Measurements from ENCODE around the gene CHAMP1.

CHAMP1 gene

DNA sequence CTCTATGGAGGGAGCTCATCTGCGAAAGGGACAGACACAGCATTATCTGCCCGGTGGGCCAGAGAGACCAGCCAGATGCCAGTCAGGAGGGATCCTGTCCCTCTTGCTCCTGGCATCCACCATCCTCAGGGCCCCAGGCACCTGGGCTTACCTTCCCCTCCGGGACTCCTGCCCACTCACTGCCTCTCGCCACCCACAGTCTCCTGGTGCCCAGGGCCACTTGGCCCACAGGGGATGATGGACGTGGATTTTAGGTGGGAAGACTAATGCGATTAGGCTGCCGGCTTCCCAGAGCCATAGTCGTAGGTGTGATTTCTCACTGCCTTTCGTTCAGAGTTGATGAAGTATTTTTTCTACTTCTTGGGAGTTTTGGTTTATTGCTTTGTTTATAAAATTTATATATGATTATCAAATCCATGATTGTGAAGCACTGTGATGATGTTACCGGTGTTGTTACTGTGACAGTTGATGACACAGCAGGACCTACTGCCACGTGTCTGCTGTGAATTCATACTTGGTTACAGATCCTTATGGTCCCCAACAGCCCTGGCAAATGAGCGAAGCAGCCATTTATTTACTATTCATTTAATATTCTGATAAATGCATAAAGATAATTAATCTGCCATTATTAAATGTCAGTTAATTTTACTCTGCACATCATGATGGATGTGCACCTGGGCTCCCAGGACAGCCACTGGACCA is 14.5 kb upstream of the CHAMP1 start:
- TF ChIP-seq CREB1 (IDR thresholded peaks at IDR 0.05; ENCODE audit: low read depth), result no peak
- no peak for TF ChIP-seq YY1 (IDR thresholded peaks at IDR 0.05; ENCODE audit: low read depth)
- no peak for TF ChIP-seq ZBTB7A (IDR thresholded peaks at IDR 0.05; ENCODE audit: low read depth)
- no peak for TF ChIP-seq NFIC (IDR thresholded peaks at IDR 0.05)
- TF ChIP-seq TCF12 (IDR thresholded peaks at IDR 0.05; ENCODE audit: low read depth), result no peak
- TF ChIP-seq, protein P1, sequence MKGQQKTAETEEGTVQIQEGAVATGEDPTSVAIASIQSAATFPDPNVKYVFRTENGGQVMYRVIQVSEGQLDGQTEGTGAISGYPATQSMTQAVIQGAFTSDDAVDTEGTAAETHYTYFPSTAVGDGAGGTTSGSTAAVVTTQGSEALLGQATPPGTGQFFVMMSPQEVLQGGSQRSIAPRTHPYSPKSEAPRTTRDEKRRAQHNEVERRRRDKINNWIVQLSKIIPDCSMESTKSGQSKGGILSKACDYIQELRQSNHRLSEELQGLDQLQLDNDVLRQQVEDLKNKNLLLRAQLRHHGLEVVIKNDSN (IDR thresholded peaks at IDR 0.05), result no peak
- TF ChIP-seq CEBPB (IDR thresholded peaks at IDR 0.05), result no peak
- TF ChIP-seq, protein P2, sequence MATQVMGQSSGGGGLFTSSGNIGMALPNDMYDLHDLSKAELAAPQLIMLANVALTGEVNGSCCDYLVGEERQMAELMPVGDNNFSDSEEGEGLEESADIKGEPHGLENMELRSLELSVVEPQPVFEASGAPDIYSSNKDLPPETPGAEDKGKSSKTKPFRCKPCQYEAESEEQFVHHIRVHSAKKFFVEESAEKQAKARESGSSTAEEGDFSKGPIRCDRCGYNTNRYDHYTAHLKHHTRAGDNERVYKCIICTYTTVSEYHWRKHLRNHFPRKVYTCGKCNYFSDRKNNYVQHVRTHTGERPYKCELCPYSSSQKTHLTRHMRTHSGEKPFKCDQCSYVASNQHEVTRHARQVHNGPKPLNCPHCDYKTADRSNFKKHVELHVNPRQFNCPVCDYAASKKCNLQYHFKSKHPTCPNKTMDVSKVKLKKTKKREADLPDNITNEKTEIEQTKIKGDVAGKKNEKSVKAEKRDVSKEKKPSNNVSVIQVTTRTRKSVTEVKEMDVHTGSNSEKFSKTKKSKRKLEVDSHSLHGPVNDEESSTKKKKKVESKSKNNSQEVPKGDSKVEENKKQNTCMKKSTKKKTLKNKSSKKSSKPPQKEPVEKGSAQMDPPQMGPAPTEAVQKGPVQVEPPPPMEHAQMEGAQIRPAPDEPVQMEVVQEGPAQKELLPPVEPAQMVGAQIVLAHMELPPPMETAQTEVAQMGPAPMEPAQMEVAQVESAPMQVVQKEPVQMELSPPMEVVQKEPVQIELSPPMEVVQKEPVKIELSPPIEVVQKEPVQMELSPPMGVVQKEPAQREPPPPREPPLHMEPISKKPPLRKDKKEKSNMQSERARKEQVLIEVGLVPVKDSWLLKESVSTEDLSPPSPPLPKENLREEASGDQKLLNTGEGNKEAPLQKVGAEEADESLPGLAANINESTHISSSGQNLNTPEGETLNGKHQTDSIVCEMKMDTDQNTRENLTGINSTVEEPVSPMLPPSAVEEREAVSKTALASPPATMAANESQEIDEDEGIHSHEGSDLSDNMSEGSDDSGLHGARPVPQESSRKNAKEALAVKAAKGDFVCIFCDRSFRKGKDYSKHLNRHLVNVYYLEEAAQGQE (IDR thresholded peaks at IDR 0.05; ENCODE audit: low read depth), result no peak
- no peak for TF ChIP-seq EGR1 (IDR thresholded peaks at IDR 0.05)
- TF ChIP-seq, protein P3, sequence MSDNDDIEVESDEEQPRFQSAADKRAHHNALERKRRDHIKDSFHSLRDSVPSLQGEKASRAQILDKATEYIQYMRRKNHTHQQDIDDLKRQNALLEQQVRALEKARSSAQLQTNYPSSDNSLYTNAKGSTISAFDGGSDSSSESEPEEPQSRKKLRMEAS (IDR thresholded peaks at IDR 0.05), result no peak
- TF ChIP-seq TEAD4 (IDR thresholded peaks at IDR 0.05), result no peak
- TF ChIP-seq TAF1 (IDR thresholded peaks at IDR 0.05; ENCODE audit: low read depth), result no peak
- no peak for TF ChIP-seq RAD21 (IDR thresholded peaks at IDR 0.05; ENCODE audit: low read depth)
- no peak for TF ChIP-seq FOXM1 (IDR thresholded peaks at IDR 0.05; ENCODE audit: borderline replicate concordance, low read depth)
- no peak for TF ChIP-seq EP300 (IDR thresholded peaks at IDR 0.05; ENCODE audit: borderline replicate concordance)

DNA sequence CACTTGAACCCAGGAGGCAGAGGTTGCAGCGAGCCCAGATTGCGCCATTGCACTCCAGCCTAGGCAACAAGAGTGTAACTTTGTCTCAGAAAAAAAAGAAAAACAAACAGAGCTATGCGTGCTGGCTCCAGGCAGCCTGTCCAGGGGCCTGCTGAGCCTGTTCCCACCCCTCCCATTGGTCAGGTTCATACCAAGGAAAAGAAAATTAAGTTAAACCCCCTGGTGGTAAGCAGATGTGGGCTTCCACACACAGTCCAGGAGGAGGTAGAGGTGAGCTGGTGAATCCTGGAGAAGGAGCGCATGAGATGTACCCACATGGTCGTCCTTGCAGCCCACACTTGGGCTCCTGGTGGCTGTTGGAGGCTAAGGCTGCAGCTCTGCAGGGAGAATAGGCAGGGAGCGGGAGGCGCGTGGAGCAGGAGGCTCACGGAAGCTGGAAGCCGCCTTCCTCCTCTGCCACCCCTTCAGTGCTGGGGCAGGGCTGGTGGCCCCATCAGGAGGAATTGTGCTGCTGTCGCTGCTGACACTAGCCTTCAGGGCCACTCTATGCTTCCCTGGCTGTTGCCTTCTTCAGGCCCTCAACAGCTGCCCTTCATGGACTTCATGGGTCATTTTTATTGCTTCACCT is 10.5 kb upstream of the CHAMP1 start:
- TF ChIP-seq ZBTB7A (IDR thresholded peaks at IDR 0.05; ENCODE audit: low read depth) (no peak), CEBPB (IDR thresholded peaks at IDR 0.05) (no peak), FOXM1 (IDR thresholded peaks at IDR 0.05; ENCODE audit: borderline replicate concordance, low read depth) (no peak), NFIC (IDR thresholded peaks at IDR 0.05) (no peak), TCF12 (IDR thresholded peaks at IDR 0.05; ENCODE audit: low read depth) (no peak), EGR1 (IDR thresholded peaks at IDR 0.05) (no peak), EP300 (IDR thresholded peaks at IDR 0.05; ENCODE audit: borderline replicate concordance) (no peak)
- TF ChIP-seq, protein P3 (IDR thresholded peaks at IDR 0.05), result no peak
- TF ChIP-seq, protein P1 (IDR thresholded peaks at IDR 0.05), result no peak
- TF ChIP-seq, protein P2 (IDR thresholded peaks at IDR 0.05; ENCODE audit: low read depth), result no peak

DNA sequence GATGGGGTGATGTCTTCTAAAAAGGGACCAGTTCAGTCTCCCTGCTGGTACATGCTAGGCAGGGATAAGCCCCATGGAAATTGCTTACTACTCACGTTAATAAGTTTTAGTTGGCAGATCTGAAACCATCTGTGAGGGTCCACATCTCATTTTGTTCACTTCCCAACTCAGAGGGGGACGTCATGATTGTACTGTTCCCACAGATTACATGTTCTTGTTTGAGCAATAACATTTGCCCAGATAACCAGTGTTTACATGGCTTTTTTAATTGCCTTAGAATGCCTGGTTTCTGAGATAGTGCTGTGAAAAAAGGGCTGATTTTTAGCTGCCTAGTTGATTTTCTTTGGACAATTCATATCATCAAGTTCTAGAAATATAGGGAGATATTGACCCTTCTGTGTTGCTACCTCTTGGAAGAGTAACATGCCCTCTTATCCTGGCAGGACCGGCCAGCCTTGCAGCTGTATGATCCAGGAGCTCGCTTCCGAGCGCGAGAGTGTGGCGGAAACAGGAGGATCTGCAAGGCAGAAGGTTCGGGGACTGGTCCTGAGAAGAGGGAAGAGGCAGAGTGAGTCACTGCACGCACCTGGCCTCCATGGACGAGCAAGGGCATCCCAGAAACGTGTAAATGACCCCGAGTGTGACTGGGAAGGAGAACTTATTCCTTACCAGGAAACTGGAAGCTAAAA is 9.8 kb upstream of the CHAMP1 start:
- TF ChIP-seq EGR1 (IDR thresholded peaks at IDR 0.05), result no peak

DNA sequence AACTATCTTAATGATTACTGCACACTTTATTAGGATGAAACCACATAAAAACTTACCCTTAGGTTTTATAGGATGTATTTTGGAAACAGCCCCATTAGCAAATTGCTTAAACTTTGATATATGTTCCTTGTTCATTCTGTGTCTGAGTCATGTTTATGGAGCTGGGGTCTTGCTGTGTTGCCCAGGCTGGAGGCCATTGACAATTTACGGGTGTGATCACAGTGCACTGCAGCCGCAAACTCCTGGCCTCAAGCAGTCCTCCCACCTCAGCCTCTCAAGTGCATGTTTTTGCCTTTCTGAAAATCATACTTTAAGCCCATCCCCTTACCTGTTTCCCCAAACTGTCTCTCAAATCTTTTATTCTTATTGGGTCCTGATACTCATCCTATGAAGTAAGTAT is 5.2 kb upstream of the CHAMP1 start:
- no peak for TF ChIP-seq TCF12 (IDR thresholded peaks at IDR 0.05; ENCODE audit: low read depth)
- no peak for TF ChIP-seq CREB1 (IDR thresholded peaks at IDR 0.05; ENCODE audit: low read depth)
- no peak for TF ChIP-seq TEAD4 (IDR thresholded peaks at IDR 0.05)
- no peak for TF ChIP-seq ZBTB7A (IDR thresholded peaks at IDR 0.05; ENCODE audit: low read depth)
- TF ChIP-seq, protein P1 (IDR thresholded peaks at IDR 0.05), result no peak
- TF ChIP-seq EP300 (IDR thresholded peaks at IDR 0.05; ENCODE audit: borderline replicate concordance), result no peak
- TF ChIP-seq FOXM1 (IDR thresholded peaks at IDR 0.05; ENCODE audit: borderline replicate concordance, low read depth), result no peak
- TF ChIP-seq TAF1 (IDR thresholded peaks at IDR 0.05; ENCODE audit: low read depth), result no peak
- TF ChIP-seq, protein P2 (IDR thresholded peaks at IDR 0.05; ENCODE audit: low read depth), result no peak
- no peak for TF ChIP-seq EGR1 (IDR thresholded peaks at IDR 0.05)
- TF ChIP-seq RAD21 (IDR thresholded peaks at IDR 0.05; ENCODE audit: low read depth), result no peak
- TF ChIP-seq CEBPB (IDR thresholded peaks at IDR 0.05), result no peak
- TF ChIP-seq YY1 (IDR thresholded peaks at IDR 0.05; ENCODE audit: low read depth), result no peak
- TF ChIP-seq, protein P3 (IDR thresholded peaks at IDR 0.05), result no peak
- no peak for TF ChIP-seq NFIC (IDR thresholded peaks at IDR 0.05)

Measured in Ishikawa (cell line).